SK-N-SH (cell line): Measurements from ENCODE around the gene C19orf81. TPM values are rescaled to one million over a fixed set of nuclear protein-coding genes. Genes with fewer than 3 reads are reported as not detected.

Source experiments
- CTCF ChIA-PET: fragments of 300-600, 350-600 bp; formaldehyde crosslinking; extraction: SDS; loops from one replicate; lab custom pipeline; 2021; lab: Yijun Ruan, JAX
- POLR2A ChIA-PET: fragments of 350-600 bp; sonication (Branson Sonifier 250); formaldehyde crosslinking; extraction: SDS; loops from one replicate; lab custom pipeline; 2020; ENCODE audit warnings: antibody characterized with exemption, inconsistent platforms; lab: Yijun Ruan, JAX
- DNase-seq: peaks from one replicate; pipeline ENCODE4 v3.0.0; 2012
- H2AFZ ChIP-seq: fragments of 200-600 bp; sonication (generic); 2 replicates; pipeline ENCODE4 v1.8.1; 2016; ENCODE audit warnings: antibody characterized with exemption, mild to moderate bottlenecking, low read depth
- H3F3A ChIP-seq: fragments of 200-600 bp; sonication (generic); replicated peaks from 2 replicates; pipeline ENCODE3; 2016; ENCODE audit warnings: antibody characterized with exemption, mild to moderate bottlenecking; ENCODE audit not compliant: insufficient read depth
- H3K27ac ChIP-seq, 2 experiments: fragments of 200-500 bp in 1 of 2; fragments of 200-600 bp in 1 of 2; sonication (Bioruptor generic) in 1 of 2; sonication (generic), shearing (Covaris generic) in 1 of 2; 2 replicates each; pipeline versions ENCODE4 v1.5.1 to v1.6.1; 2014 to 2016; ENCODE audit warnings: low read depth in 2 of 2, inconsistent platforms in 1 of 2, low read length in 1 of 2, mild to moderate bottlenecking in 1 of 2, mixed read lengths in 1 of 2
- H3K27me3 ChIP-seq: fragments of 200-600 bp; sonication (generic), shearing (Covaris generic); 2 replicates; pipeline ENCODE4 v1.6.1; 2016; ENCODE audit warnings: mixed run types; ENCODE audit not compliant: insufficient read depth
- H3K36me3 ChIP-seq, 2 experiments: fragments of 200-500 bp in 1 of 2; fragments of 200-600 bp in 1 of 2; sonication (Bioruptor generic) in 1 of 2; sonication (generic) in 1 of 2; replicated peaks in 1 of 2; 2 replicates each; pipeline versions ENCODE3 to v1.5.1; 2014 to 2016; ENCODE audit warnings: low read length in 1 of 2, mild to moderate bottlenecking in 1 of 2; ENCODE audit not compliant: insufficient read depth in 2 of 2, control insufficient read depth in 1 of 2
- H3K4me1 ChIP-seq, 2 experiments: fragments of 200-500 bp in 1 of 2; fragments of 200-600 bp in 1 of 2; sonication (Bioruptor generic) in 1 of 2; sonication (generic), shearing (Covaris generic) in 1 of 2; 2 replicates each; pipeline versions ENCODE4 v1.5.1 to v1.6.1; 2014 to 2016; ENCODE audit warnings: low read depth in 1 of 2, low read length in 1 of 2, mixed run types in 1 of 2; ENCODE audit not compliant: insufficient read depth in 2 of 2, control insufficient read depth in 1 of 2
- H3K4me2 ChIP-seq: fragments of 200-600 bp; sonication (generic), shearing (Covaris generic); 2 replicates; pipeline ENCODE4 v1.6.1; 2017; ENCODE audit warnings: mixed run types
- H3K4me3 ChIP-seq, 2 experiments: fragments of 200-500 bp in 1 of 2; fragments of 200-600 bp in 1 of 2; sonication (Bioruptor generic) in 1 of 2; sonication (generic), shearing (Covaris generic) in 1 of 2; 2 replicates each; pipeline versions ENCODE4 v1.5.1 to v1.8.1; 2014 to 2016; ENCODE audit warnings: low read depth in 2 of 2, inconsistent platforms in 1 of 2, low read length in 1 of 2, mild to moderate bottlenecking in 1 of 2, mixed read lengths in 1 of 2, moderate library complexity in 1 of 2
- H3K79me2 ChIP-seq: fragments of 200-600 bp; sonication (generic); 2 replicates; pipeline ENCODE4 v1.8.1; 2017; ENCODE audit warnings: mild to moderate bottlenecking; ENCODE audit not compliant: insufficient read depth
- H3K9ac ChIP-seq: fragments of 200-600 bp; sonication (generic); 2 replicates; pipeline ENCODE4 v1.6.1; 2017; ENCODE audit warnings: mixed run types
- H3K9me2 ChIP-seq: fragments of 200-600 bp; sonication (generic); 2 replicates; pipeline ENCODE4 v1.6.1; 2017; ENCODE audit warnings: mixed run types
- H3K9me3 ChIP-seq: fragments of 200-600 bp; sonication (generic); 2 replicates; pipeline ENCODE4 v1.6.1; 2017; ENCODE audit warnings: mixed run types, mild to moderate bottlenecking, moderate library complexity
- H4K20me1 ChIP-seq: fragments of 200-600 bp; sonication (generic); 2 replicates; pipeline ENCODE4 v1.6.1; 2017; ENCODE audit warnings: mild to moderate bottlenecking, mixed run types; ENCODE audit not compliant: insufficient read depth
- MEF2A ChIP-seq: IDR thresholded peaks from 2 replicates; pipeline ENCODE4 v1.4.0; 2012; ENCODE audit warnings: low read depth, borderline replicate concordance
- NFIC ChIP-seq: IDR thresholded peaks from 2 replicates; pipeline ENCODE4 v1.4.0; 2012; ENCODE audit warnings: borderline replicate concordance
- POLR2AphosphoS5 ChIP-seq: IDR thresholded peaks from 2 replicates; pipeline ENCODE4 v1.6.1; 2012; ENCODE audit warnings: low read depth, low read length
- RXRA ChIP-seq: IDR thresholded peaks from 2 replicates; pipeline ENCODE4 v1.4.0; 2012; ENCODE audit warnings: low read depth, mild to moderate bottlenecking, borderline replicate concordance
- SIN3A ChIP-seq: IDR thresholded peaks from 2 replicates; pipeline ENCODE4 v1.6.1; 2012; ENCODE audit warnings: low read depth, mild to moderate bottlenecking, low read length, moderate library complexity, borderline replicate concordance
- TEAD4 ChIP-seq: IDR thresholded peaks from 2 replicates; pipeline ENCODE4 v1.4.0; 2012; ENCODE audit warnings: mild to moderate bottlenecking, borderline replicate concordance; ENCODE audit not compliant: insufficient read depth
- WGBS: methylation state at CpG from one replicate; pipeline ENCODE4 v1.1.6; 2017; ENCODE audit warnings: low lambda C conversion rate; 5-methylcytosine and 5-hydroxymethylcytosine counted together
- polyA plus RNA-seq, 3 experiments: library from polyadenylated mRNA; depleted of rRNA; stranded (reverse); fragments of >200 nt; gene quantifications; 2 replicates each; pipeline ENCODE4 v1.2.3, GENCODE V29; 2012
- TF ChIP-seq, protein P1 (sequence below): fragments of 150-350 bp; IDR thresholded peaks from 2 replicates; pipeline ENCODE4 v1.6.1; 2017; ENCODE audit warnings: antibody characterized with exemption, low read length, low read depth, borderline replicate concordance
- TF ChIP-seq, protein P2 (sequence below): IDR thresholded peaks from 2 replicates; pipeline ENCODE4; 2012

Gene C19orf81
- polyA plus RNA-seq, 1 of the 3 experiments (the other 2 are of a cell fraction), result 5.7 TPM

DNA sequence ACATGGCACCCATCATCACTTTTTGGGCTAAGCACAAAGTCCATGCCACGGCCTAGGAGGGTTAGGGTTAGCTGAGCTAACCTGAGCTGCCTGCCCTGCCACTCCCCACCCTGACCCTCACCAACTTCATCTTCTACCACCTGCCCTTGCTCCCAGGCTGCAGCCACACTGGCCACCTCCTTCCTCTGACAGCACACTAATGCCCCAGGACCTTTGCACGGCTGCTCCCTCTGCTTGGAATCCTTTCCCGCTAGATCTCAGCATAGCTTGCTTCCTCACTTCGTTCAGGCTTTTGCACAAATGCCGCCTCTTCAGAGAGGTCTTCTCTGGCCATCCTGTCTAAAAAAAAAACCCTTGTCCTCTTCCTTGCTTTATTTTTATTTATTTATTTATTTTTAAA lies 57.1 kb downstream of the C19orf81 start (continued):
- TF ChIP-seq, protein P1, sequence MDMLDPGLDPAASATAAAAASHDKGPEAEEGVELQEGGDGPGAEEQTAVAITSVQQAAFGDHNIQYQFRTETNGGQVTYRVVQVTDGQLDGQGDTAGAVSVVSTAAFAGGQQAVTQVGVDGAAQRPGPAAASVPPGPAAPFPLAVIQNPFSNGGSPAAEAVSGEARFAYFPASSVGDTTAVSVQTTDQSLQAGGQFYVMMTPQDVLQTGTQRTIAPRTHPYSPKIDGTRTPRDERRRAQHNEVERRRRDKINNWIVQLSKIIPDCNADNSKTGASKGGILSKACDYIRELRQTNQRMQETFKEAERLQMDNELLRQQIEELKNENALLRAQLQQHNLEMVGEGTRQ, result no peak
- TF ChIP-seq POLR2AphosphoS5, result no peak
- no peak for TF ChIP-seq MEF2A
- TF ChIP-seq, protein P2, sequence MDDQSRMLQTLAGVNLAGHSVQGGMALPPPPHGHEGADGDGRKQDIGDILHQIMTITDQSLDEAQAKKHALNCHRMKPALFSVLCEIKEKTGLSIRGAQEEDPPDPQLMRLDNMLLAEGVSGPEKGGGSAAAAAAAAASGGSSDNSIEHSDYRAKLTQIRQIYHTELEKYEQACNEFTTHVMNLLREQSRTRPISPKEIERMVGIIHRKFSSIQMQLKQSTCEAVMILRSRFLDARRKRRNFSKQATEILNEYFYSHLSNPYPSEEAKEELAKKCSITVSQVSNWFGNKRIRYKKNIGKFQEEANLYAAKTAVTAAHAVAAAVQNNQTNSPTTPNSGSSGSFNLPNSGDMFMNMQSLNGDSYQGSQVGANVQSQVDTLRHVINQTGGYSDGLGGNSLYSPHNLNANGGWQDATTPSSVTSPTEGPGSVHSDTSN, result no peak

DNA sequence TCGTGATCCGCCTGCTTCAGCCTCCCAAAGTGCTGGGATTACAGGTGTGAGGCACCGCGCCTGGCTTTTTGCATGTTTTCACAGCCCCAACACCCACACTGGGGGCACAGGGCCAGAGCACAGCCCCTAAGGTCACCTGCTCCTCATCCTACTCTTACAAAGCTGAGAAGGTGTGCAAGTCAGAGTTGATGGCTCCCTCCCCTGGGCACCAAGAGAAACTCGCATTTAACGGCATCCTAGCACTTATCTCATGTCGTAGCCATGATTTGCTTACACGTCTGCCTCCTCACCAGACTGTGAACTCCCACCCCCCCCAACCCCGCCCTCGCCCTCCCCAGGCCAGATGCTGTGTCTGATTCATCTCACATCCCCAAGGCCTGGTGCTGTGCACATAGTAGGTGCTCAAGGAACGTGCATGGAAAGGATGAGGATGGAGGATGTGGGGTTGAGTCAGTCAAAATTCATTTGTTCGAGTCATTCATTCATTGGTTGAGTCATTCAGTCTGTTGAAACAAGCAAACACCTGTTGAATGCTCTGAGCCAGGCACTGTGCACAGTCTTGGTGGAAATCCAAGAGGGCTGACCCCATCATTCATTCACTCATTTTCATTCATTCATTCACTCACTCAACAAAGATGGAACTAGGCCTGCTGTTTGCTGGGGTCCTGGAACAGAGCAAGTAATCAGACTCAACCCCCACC lies 59.1 kb downstream of the C19orf81 start:
- no peaks in the 10 kb centered on the region for H3K9me2 ChIP-seq
- no peak for DNase-seq
- H3K27me3 ChIP-seq, result no peaks in the 10 kb centered on the region
- POLR2A ChIA-PET, result no interaction called here
- no peaks in the 10 kb centered on the region for H3K4me1 ChIP-seq
- no peaks in the 10 kb centered on the region for H4K20me1 ChIP-seq
- TF ChIP-seq NFIC (no peak), TEAD4 (no peak), RXRA (no peak), SIN3A (no peak)
- H3K4me2 ChIP-seq, result no peak overlapping the region
- no peak overlapping the region for H3K9ac ChIP-seq
- H3K36me3 ChIP-seq, result no peaks in the 10 kb centered on the region
- no peak overlapping the region for H3K27ac ChIP-seq
- H3K79me2 ChIP-seq, result no peaks in the 10 kb centered on the region
- CTCF ChIA-PET, result no interaction called here
- H2AFZ ChIP-seq, result no peak overlapping the region
- WGBS, result 58% methylated on average over 12 of the region's 12 CpGs
- no peaks in the 10 kb centered on the region for H3K9me3 ChIP-seq
- no peaks in the 10 kb centered on the region for H3F3A ChIP-seq
- no peak overlapping the region for H3K4me3 ChIP-seq

Other genes starting within 250 kb of the C19orf81 start
- gene SPIB, start 230.5 kb upstream of the C19orf81 start, polyA plus RNA-seq (2012; rRNA removed), result not detected in 2 replicates
- gene MYBPC2, start 216.6 kb upstream of the C19orf81 start, polyA plus RNA-seq (2012; rRNA removed), result not detected in 2 replicates
- 218 and 219 TPM in 2 replicates for gene EMC10, start 172.9 kb upstream of the C19orf81 start, polyA plus RNA-seq (2012; rRNA removed)
- 1.1 and 1.3 TPM in 2 replicates for gene GARIN5A, start 172.6 kb upstream of the C19orf81 start, polyA plus RNA-seq (2012; rRNA removed)
- gene JOSD2, start 138.3 kb upstream of the C19orf81 start, polyA plus RNA-seq (2012; rRNA removed), result 71.5 and 81.2 TPM in 2 replicates
- 0.07 and 0.32 TPM in 2 replicates for gene ASPDH, start 135.5 kb upstream of the C19orf81 start, polyA plus RNA-seq (2012; rRNA removed)
- 5.4 and 6.9 TPM in 2 replicates for gene LRRC4B, start 81.0 kb upstream of the C19orf81 start, polyA plus RNA-seq (2012; rRNA removed)
- 0.52 and 0.94 TPM in 2 replicates for gene SYT3, start 9.6 kb upstream of the C19orf81 start, polyA plus RNA-seq (2012; rRNA removed)
- 0.28 and 0.31 TPM in 2 replicates for gene SHANK1, start 70.4 kb downstream of the C19orf81 start, polyA plus RNA-seq (2012; rRNA removed)
- 4.4 and 5.1 TPM in 2 replicates for gene CLEC11A, start 73.9 kb downstream of the C19orf81 start, polyA plus RNA-seq (2012; rRNA removed)
- not detected in 2 replicates for gene GPR32, start 121.0 kb downstream of the C19orf81 start, polyA plus RNA-seq (2012; rRNA removed)
- not detected in 2 replicates for gene ACP4, start 141.0 kb downstream of the C19orf81 start, polyA plus RNA-seq (2012; rRNA removed)
- not detected in 2 replicates for gene KLK1, start 174.3 kb downstream of the C19orf81 start, polyA plus RNA-seq (2012; rRNA removed)
- not detected in 2 replicates for gene KLK15, start 184.1 kb downstream of the C19orf81 start, polyA plus RNA-seq (2012; rRNA removed)
- not detected in 2 replicates for gene KLK3, start 205.5 kb downstream of the C19orf81 start, polyA plus RNA-seq (2012; rRNA removed)
- gene KLK2, start 224.0 kb downstream of the C19orf81 start, polyA plus RNA-seq (2012; rRNA removed), result 0.15 and 0.44 TPM in 2 replicates